RWPE1 (cell line): ENCODE data around the gene B4GALT1.
A peak's percentile ranks its signal among the peaks of the same experiment; 100 is the strongest.

Experiments
- CTCF ChIA-PET: fragments of 350-600 bp; sonication (Branson Sonifier 250); formaldehyde crosslinking; extraction: SDS; loops from one replicate; lab custom pipeline; 2021; lab: Yijun Ruan, JAX
- POLR2A ChIA-PET: fragments of 400-600 bp; formaldehyde crosslinking; extraction: SDS; loops from one replicate; lab custom pipeline; 2020; ENCODE audit warnings: antibody characterized with exemption; ENCODE audit not compliant: low non-redundant PET; lab: Yijun Ruan, JAX
- DNase-seq: peaks from one replicate; pipeline ENCODE4 v3.0.0; 2012; ENCODE audit warnings: low spot score
- H3K27ac ChIP-seq: fragments of 450-650 bp; 2 replicates; pipeline ENCODE4 v1.5.1; 2017
- CTCF ChIP-seq: fragments of 450-650 bp; conservative IDR thresholded peaks from 2 replicates; pipeline ENCODE4 v1.5.1; 2017; ENCODE audit warnings: low read depth, mild to moderate bottlenecking

Gene B4GALT1

DNA sequence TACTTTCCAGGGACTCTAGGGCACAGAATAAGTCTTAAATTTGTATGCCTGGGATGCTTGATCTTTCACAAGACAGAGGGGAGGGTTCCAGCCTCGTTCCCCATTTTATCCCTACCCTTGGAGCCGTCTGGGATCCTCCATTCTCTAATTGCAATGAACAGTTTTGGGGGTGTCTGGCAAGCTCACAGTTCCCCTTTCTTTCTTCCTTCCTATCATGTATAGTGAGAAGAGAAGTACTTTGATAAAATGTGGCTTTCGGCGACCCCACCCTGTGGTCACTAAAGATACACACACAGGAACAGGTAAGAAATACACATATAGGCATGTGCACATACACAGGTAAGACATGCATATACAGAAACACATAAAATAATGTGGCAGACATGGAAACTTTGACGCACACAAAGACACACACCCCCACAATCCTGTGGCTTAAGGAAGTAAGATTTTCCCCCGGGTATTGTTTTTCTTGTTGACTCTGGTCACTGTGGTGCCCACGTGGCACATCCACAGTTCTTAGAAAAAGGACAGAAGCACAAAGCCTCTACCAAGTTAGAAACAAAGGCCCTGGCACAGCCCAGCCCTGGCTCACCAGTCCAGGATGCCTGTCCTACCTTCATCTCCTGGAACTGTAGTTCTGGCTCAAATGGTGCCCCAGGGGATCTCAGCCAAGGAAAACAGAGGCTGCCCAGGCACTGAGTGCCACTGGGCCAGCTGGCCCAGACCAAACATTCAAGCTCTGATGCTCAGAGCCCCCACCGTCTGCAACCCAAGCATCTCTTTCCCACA is 84.4 kb downstream of the B4GALT1 start:
- TF ChIP-seq CTCF = no peak
- H3K27ac ChIP-seq = peak overlapping the region; percentile 29; the same call in 1 of the 2 replicates
- ChIA-PET POLR2A (no interaction called here), CTCF (interaction anchor here (0.6 to 1.3 kb wide), 4 partner anchors 88 to 203 kb away, joined by 3 to 4 read pairs (median 3); no protein-coding TSS in a partner anchor)
- DNase-seq = no peak

GRCh38 chr9:33082128-33082527 is 85.0 kb downstream of the B4GALT1 start:
- CTCF ChIA-PET = interaction anchor here (0.8 to 1.3 kb wide), 3 partner anchors 89 to 144 kb away, joined by 3 to 4 read pairs (median 3); no protein-coding TSS in a partner anchor
- H3K27ac ChIP-seq = peak overlapping the region; percentile 32; the same call in 1 of the 2 replicates
- TF ChIP-seq CTCF = no peak
- DNase-seq = no peak
- POLR2A ChIA-PET = no interaction called here

GRCh38 chr9:33081128-33081851 is 85.8 kb downstream of the B4GALT1 start:
- ChIA-PET POLR2A (no interaction called here), CTCF (interaction anchor here (0.6 to 1.3 kb wide), 4 partner anchors 90 to 147 kb away, joined by 3 to 7 read pairs (median 4); no protein-coding TSS in a partner anchor)
- peak; percentile 93 for DNase-seq
- H3K27ac ChIP-seq = no peak overlapping the region
- peak; percentile 93 for TF ChIP-seq CTCF

DNA sequence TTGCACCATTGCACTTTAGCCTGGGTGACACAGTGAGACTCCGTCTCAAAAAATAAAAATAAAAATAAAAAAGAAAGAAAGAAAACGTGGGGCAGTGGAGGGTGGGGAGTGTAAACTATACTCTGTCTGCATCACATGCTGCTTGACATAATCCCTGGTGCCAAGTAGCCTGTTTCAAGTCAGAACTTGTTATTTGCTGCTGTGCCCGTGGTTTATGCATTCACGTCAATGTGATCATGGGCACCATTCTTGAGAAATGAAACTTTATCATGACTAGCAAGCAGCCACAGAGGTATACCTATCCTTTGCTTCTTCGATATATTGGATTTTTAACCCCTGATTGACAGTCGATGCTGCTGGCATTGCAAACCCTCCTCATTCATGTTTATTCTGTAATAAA is 86.6 kb downstream of the B4GALT1 start:
- H3K27ac ChIP-seq = peak overlapping the region; percentile 84
- no peak for TF ChIP-seq CTCF
- POLR2A ChIA-PET = no interaction called here
- CTCF ChIA-PET = interaction anchor here (0.6 to 1.3 kb wide), 4 partner anchors 91 to 1013 kb away, joined by 3 to 7 read pairs (median 4); no protein-coding TSS in a partner anchor
- peak; percentile 83 for DNase-seq

- H3K27ac ChIP-seq = peak within 1 kb of the TSS; percentile 84
- ChIA-PET POLR2A (interaction anchor here (1.0 kb wide), 1 partner anchor 150 kb away, joined by 3 read pairs; no protein-coding TSS in a partner anchor), CTCF (interaction anchor here (0.6 to 0.8 kb wide), 3 partner anchors 11 to 150 kb away, joined by 3 read pairs; no protein-coding TSS in a partner anchor)
- peak; percentile 98 for DNase-seq
- TF ChIP-seq CTCF = no peak
These were observed 90.8 kb downstream of the B4GALT1 start, which contains the start of gene SMU1 for GRCh38 chr9:33076046-33077004. TSS of gene SMU1 (minus strand) at chr9:33076674. CDS start at chr9:33076608, 66 bp downstream.
